Naive B cell (primary cell): ENCODE results near the gene VPS37B. TPM values are rescaled to one million over a fixed set of nuclear protein-coding genes. Genes with fewer than 3 reads are reported as not detected.

ENCODE experiments used
- ATAC-seq, 2 donors: fragments of 150-1000 bp; cut with Tn5 transposase; 2 replicates each; pipeline ENCODE4 v1.10.0; 2021; ENCODE audit warnings: low read depth in 2 of 2, mild to moderate bottlenecking in 2 of 2, moderate library complexity in 2 of 2
- DNase-seq: peaks from one replicate; pipeline ENCODE4 v3.0.0; 2022
- H3K27ac Mint-ChIP-seq, 6 donors: one replicate each; pipeline ENCODE4 v1.8.0; 2020 to 2022; ENCODE audit warnings: mild to moderate bottlenecking in 6 of 6, mixed read lengths in 6 of 6, moderate library complexity in 5 of 6, inconsistent platforms in 2 of 6
- H3K27me3 Mint-ChIP-seq, 3 donors: one replicate each; pipeline ENCODE4 v1.8.0; 2021 to 2022; ENCODE audit warnings: mixed read lengths in 3 of 3, mild to moderate bottlenecking in 1 of 3
- H3K36me3 Mint-ChIP-seq, 2 donors: one replicate each; pipeline ENCODE4 v1.8.0; 2020 to 2022; ENCODE audit warnings: mixed read lengths in 2 of 2, inconsistent platforms in 1 of 2, mild to moderate bottlenecking in 1 of 2
- H3K4me1 Mint-ChIP-seq, 3 donors: one replicate each; pipeline ENCODE4 v1.8.0; 2020 to 2022; ENCODE audit warnings: mixed read lengths in 3 of 3, inconsistent platforms in 1 of 3, mild to moderate bottlenecking in 1 of 3, moderate library complexity in 1 of 3
- H3K4me3 Mint-ChIP-seq, 8 donors: one replicate each; pipeline ENCODE4 v1.8.0; 2020 to 2022; ENCODE audit warnings: mild to moderate bottlenecking in 8 of 8, mixed read lengths in 8 of 8, moderate library complexity in 8 of 8, inconsistent platforms in 2 of 8
- H3K9me3 Mint-ChIP-seq, 7 donors: one replicate each; pipeline ENCODE4 v1.8.0; 2020 to 2022; ENCODE audit warnings: mixed read lengths in 7 of 7, mild to moderate bottlenecking in 5 of 7, inconsistent platforms in 2 of 7, moderate library complexity in 1 of 7
- polyA plus RNA-seq, 6 donors: library from polyadenylated mRNA; unstranded; fragments of 300-500 nt; fragmentation: Illumina TruSeq; gene quantifications; one replicate each; pipeline ENCODE4 v1.2.3, GENCODE V29; 2021; ENCODE audit warnings: low read depth in 6 of 6

The VPS37B gene
- polyA plus RNA-seq, 6 donors from 2014 or later = 43.4 to 60.9 (median 52.2) TPM

DNA sequence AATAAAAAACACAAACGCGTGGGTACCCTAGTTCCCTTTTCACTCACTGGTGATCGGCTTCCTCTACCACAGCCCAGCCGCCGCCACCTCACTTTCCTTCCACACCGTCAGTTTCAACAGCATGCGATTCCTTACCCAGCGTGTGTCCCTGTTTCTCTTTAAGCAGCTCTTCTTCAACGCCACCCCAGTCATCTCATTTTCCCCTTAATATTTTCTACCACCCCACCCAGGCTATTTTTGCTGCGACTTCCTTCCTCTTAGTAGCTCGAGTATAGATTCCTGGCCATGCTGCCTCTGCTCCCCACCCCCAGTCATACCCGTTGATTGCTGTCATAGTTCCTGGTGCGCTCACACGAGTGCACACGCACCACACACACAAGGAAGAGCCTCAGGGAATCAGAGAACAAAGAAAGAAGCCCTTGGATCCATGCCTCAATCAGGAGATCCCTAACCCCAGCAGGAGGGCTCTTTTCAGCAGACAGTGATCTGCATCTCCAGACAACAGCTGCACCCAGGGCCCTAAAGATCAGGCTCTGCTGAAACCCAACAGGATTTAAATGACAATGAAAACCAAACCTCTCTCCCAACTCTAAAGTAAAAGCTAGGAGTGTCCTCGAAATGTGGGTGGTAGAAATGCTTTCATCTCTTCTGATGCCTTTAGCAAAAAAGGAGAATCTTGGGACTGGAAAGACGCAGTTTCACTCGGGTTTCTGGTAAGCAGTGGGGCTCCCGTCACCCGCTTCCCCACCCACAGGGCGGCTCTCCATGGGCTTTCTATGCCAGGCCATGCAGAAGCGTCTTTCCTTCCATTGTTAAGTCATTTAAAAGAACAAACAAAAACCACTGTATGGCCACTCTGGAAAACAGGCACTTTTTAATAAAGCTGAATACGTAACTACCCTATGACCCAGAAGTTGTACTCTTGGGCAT lies 23.8 kb downstream of the VPS37B start:
- peak; percentile 74 for DNase-seq
- Mint-ChIP-seq H3K27ac (peak overlapping the region; percentile 72 to 98 (median 92)), H3K36me3 (peaks cover 0 to 9% of the 10 kb centered on the region in 2 donors), H3K4me3 (peak overlapping the region; percentile 82 to 97 (median 90)), H3K9me3 (no peaks in the 10 kb centered on the region), H3K27me3 (no peaks in the 10 kb centered on the region), H3K4me1 (peaks cover 64 to 86% (median 84%) of the 10 kb centered on the region in 3 donors)
- ATAC-seq = peak; percentile 74 to 81

DNA sequence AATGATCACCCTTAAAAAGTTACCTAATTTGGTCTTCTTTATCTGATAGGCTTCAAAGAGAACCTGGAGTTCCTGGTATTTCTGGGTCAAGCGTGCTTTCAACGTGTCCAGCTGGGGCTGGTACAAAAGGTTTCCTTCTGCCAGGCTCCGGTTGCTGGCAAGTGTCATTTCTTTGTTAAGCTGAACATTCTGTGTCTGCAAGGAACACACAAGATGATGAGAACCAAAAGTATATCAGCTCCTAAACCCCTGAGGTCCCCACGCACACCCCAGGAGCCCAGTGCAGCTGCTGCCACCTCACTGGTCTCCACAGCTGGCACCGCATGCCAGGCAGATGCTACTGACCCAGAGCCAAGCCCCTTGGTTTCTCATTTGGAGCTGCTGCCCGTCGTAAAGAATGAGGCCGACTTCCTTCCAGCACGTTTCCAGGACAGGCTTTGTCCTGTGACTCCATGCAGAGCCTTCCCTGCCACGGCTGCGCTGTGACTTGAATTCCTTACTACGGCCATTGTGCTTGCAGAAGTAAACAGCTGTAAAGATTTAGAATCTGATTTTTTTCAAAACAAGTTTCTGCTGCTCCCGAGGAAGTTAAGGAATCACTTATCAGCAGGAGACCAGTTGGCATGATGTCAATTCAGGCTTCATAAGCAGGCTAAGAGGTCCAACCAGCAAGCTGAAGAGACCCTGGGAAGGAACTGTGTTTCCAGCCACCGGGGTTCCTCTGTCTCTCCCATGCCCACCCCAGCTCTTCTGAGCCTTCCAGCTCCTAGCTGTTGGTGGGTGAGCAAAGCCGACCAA lies 24.9 kb downstream of the VPS37B start:
- peak overlapping the region in 5 of 6 donors; percentile 72 to 94 (median 92) for H3K27ac Mint-ChIP-seq
- H3K9me3 Mint-ChIP-seq = no peaks in the 10 kb centered on the region
- H3K36me3 Mint-ChIP-seq = peaks cover 0 to 9% of the 10 kb centered on the region in 2 donors
- peak overlapping the region; percentile 82 to 97 (median 90) for H3K4me3 Mint-ChIP-seq
- no peaks in the 10 kb centered on the region for H3K27me3 Mint-ChIP-seq
- DNase-seq = no peak
- ATAC-seq = no peak
- H3K4me1 Mint-ChIP-seq = peaks cover 59 to 83% (median 80%) of the 10 kb centered on the region in 3 donors

DNA sequence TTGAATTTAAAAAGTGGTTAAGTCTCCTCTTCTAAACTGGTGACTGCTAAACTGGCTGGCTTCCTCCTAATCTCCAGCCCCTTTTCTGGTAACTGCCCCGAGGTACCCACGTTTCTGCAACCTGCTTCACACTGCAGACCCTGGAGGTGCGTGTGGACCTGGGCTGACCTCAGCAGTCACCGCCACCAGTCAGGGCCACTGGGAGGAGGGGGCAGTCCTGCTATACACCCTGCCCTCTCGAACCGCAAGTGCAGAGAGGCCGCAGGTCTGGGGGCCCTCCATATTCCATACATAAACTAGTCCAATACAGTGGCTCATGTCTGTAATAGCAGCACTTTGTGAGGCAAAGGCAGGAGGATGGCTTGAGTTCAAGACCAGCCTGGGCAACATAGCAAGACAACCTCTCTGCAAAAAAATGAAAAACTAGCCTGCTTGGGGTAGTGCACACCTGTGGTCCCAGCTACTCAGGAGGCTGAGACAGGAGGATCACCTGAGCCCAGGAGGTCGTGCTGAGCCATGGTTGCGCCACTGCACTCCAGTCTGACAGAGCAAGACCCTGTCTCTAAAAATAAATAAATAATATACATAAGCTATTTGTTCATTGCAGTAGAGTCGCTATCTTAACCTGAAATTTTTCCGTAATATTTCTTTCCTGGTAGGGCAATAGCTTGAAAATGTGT lies 25.6 kb downstream of the VPS37B start:
- ATAC-seq (no peak), DNase-seq (no peak)
- peaks cover 0 to 9% of the 10 kb centered on the region in 2 donors for H3K36me3 Mint-ChIP-seq
- peaks cover 52 to 83% (median 78%) of the 10 kb centered on the region in 3 donors for H3K4me1 Mint-ChIP-seq
- H3K9me3 Mint-ChIP-seq = no peaks in the 10 kb centered on the region
- peak overlapping the region; percentile 9 to 94 (median 87) for H3K27ac Mint-ChIP-seq
- H3K4me3 Mint-ChIP-seq = peak overlapping the region; percentile 82 to 97 (median 90)
- no peaks in the 10 kb centered on the region for H3K27me3 Mint-ChIP-seq

DNA sequence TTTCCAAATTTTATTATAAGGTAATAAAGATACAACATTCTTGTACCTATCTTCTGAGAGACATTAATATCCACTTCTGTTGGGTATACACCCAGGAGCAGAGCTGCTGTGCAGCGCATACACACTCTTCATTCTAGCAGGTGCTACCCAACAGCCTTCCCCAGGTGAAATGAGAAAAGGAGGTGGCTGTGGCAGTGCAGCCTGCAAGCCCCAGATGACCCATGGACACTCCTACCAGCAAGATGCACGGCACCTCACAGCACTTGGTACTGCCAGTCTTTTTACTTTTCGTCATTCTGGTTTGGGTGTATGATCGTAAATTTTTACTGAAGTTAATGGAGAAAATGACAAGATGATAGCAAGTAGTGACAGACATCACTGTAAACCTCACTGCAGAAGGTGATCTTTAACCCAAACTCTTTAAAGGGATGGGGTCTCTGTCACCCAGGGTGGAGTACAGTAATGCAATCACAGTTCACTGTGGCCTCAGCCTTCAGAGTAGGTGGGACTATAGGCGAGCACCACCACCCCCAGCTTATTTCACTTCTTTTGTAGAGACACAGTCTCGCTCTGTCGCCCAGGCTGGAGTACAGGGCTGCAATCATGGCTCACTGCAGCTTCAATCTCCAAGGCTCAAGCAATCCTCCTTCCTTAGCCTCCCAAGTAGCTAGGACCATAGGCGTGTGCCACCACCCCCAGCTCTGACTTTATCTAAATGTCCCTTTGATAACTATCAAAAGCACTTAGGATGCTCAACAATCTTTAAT lies 26.5 kb downstream of the VPS37B start:
- H3K36me3 Mint-ChIP-seq = peaks cover 0 to 9% of the 10 kb centered on the region in 2 donors
- H3K27ac Mint-ChIP-seq = peak overlapping the region in 5 of 6 donors; percentile 63 to 85 (median 75)
- no peaks in the 10 kb centered on the region for H3K9me3 Mint-ChIP-seq
- DNase-seq (no peak), ATAC-seq (no peak)
- no peaks in the 10 kb centered on the region for H3K27me3 Mint-ChIP-seq
- peaks cover 52 to 88% (median 82%) of the 10 kb centered on the region in 3 donors for H3K4me1 Mint-ChIP-seq
- H3K4me3 Mint-ChIP-seq = peak overlapping the region; percentile 42 to 95 (median 86)

DNA sequence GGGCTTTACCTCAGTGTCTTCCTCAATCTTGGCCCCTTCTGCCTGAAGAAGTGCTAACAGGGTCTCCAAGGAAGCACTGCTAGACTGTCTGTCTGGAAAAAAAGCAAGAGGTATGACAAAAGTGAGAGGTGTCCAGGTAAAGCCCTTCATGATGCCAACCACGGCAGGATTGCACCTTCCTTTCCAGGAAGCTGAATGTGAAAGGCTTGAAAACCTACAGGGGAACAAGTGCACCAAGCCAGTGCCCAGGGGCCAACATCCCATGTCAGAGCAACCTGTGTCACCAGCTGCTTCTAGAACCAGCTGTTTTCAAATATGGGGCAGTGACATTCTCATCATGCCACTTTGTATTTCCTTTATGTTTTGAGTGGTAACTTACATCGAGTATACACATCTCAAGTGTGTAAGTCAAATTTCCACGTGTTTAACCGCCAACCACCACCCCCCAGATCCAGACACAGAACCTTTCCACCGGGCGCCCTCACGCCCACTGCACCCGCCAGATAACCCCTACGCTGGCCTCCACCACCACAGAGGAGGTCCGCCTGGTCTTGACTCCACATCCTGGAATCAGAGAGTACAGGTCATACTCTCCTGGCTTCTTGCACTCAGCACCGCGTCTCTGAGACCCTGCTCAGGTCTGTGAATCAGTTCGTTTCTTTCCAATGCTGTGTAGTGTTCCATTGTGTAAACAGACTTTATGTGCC lies 27.3 kb downstream of the VPS37B start:
- Mint-ChIP-seq H3K4me1 (peaks cover 45 to 83% (median 78%) of the 10 kb centered on the region in 3 donors), H3K27ac (peak overlapping the region; percentile 38 to 89 (median 73)), H3K4me3 (peak overlapping the region; percentile 29 to 95 (median 83)), H3K36me3 (peaks cover 0 to 9% of the 10 kb centered on the region in 2 donors), H3K27me3 (no peaks in the 10 kb centered on the region), H3K9me3 (no peaks in the 10 kb centered on the region)
- ATAC-seq = no peak
- DNase-seq = no peak

DNA sequence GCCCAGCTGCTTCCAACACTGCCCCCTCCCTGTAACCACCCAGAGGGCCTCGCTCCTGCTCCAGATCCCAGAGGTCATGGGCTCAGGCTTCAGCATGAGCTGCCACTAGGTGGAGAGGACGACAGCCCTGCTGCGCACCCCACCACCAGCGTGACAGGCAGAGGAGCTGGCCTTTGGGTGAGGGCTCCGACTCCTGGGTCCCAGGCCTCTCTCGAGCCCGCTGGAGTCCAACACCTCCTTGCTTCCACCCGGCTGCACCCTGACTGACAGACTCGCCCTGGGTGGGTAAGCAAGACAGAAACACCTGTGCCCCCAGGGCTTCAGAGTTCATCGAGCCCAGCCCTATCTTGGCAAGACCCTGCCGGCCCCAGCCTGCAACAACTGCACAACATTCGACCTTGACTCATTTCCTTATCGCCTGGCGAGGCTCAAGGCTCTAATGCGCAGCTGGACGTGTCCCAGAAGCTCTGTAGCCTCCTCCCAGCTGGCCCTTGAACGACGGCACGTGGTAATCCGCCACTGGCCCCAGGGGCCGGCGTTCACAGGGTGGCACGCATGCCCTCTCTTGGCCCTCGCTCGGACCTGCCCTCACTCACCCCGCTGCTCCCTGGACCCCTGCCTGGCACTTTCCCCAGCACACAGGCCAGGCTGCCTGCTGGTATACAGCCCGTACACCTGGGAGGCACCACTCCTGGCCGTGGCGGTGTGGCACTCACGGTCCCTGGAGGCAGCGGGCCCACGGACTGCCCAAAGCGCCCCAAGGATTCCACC lies 28.0 kb downstream of the VPS37B start:
- H3K4me3 Mint-ChIP-seq = peak overlapping the region in 4 of 8 donors; percentile 15 to 82 (median 56)
- H3K4me1 Mint-ChIP-seq = peaks cover 45 to 83% (median 78%) of the 10 kb centered on the region in 3 donors
- peak overlapping the region in 4 of 6 donors; percentile 37 to 78 (median 64) for H3K27ac Mint-ChIP-seq
- no peak for DNase-seq
- peaks cover 0 to 9% of the 10 kb centered on the region in 2 donors for H3K36me3 Mint-ChIP-seq
- ATAC-seq = no peak
- no peaks in the 10 kb centered on the region for H3K27me3 Mint-ChIP-seq
- H3K9me3 Mint-ChIP-seq = no peaks in the 10 kb centered on the region

DNA sequence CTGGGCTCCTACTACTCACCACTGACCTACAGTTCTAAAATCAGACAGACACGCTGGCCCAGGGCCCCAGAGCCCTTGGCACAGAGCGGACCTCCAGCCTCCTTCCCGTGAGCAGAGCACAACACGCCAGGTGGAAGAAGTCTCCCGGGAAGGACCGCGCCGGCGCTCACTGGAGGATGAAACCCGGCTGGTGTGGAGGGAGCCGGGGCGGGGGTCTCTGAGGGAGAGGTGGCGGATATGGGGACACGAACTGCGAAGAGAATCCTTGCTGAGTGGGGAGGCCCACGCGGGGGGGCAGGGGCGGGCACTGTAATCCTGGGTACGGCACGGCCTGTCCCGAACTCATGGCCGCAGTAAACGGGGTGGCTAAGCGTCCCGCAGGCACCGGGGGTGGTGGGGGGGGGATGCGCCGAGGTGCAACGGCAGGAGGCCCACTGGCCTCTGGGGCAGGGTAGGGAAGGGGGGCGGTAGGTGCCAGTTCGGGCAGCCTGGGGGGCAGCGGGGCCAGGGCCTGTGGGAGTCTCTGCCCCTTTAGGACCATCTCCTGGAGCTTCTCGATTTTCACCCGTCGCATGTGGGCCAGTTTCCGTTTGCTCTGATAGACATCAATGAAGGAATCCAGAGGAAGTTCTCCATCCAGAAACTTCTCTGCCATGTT lies 28.8 kb downstream of the VPS37B start:
- Mint-ChIP-seq H3K27me3 (no peaks in the 10 kb centered on the region), H3K4me3 (peak overlapping the region in 4 of 8 donors; percentile 15 to 76 (median 64)), H3K36me3 (peaks cover 0 to 9% of the 10 kb centered on the region in 2 donors), H3K9me3 (no peaks in the 10 kb centered on the region), H3K4me1 (peaks cover 43 to 83% (median 78%) of the 10 kb centered on the region in 3 donors), H3K27ac (peak overlapping the region in 5 of 6 donors; percentile 76 to 95 (median 91))
- no peak for DNase-seq
- ATAC-seq = no peak

DNA sequence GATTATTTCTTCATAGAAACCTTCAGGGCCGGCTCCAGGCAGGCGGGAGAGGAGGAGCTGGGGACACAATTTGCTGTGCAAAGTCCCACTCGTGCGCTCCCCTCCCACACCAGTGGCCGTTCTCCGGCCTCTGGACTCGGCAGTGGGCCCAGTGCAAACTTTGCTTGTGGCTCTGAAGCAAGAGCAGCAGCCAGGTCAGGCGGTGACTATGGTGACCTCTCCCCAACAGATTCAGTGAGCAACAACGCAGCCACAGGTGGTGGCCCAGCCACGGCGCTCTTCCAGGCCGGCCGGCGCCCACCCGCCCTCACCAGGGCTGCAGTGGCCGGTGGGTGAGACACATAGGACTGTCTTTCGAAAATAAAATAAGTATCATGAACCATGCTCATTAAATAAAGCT lies 29.5 kb downstream of the VPS37B start:
- peak overlapping the region in 4 of 6 donors; percentile 50 to 95 (median 84) for H3K27ac Mint-ChIP-seq
- no peak for ATAC-seq
- H3K27me3 Mint-ChIP-seq = no peaks in the 10 kb centered on the region
- H3K36me3 Mint-ChIP-seq = peaks cover 0 to 9% of the 10 kb centered on the region in 2 donors
- no peak for DNase-seq
- no peaks in the 10 kb centered on the region for H3K9me3 Mint-ChIP-seq
- H3K4me3 Mint-ChIP-seq = peak overlapping the region in 3 of 8 donors; percentile 12 to 72 (median 25)
- peaks cover 38 to 82% (median 75%) of the 10 kb centered on the region in 3 donors for H3K4me1 Mint-ChIP-seq

DNA sequence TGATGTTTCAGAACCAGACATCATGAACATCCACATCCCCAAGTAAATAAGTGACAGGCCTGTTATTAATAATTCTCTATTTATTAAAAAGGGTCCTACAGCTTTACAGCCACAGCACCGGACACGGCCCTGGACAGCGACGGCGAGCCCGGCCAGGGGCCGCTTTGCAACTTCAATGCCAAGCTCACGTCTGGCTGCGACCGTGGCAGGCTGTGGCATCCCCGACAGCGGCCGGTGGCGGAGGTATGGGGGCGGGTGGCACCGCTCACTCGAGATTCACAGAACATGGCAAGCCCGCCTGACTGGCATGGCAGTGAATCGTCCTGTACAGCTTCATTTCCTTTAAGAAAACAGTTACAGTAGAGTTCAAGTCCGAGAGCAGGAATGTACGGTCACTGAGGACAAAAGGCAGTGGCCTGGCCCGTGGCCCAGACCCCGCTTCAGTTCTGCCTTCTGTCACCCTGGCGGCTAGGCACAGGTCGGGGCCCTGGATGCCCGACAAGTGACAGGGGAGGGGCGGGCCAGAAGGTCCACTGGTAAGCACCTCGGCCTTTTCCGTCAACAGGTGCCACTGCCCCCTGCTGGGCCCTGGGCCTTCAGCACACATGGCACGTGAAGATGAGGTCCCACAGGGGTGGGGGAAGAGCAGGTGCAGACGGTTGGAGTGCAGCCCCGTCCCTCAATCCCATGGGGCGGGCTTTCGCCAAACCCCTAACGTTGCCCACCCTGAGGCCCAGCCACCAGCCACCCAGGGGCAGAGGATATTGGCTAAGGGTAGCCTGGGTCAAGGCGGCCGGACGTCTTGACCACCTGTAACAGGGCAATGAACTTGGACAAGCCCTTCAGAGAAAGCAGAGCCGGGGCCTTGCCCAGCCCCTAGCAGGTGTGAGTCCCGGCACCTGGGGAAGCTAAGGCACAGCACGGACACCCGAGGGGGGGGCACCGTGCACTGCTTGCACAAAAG lies 30.4 kb downstream of the VPS37B start:
- Mint-ChIP-seq H3K9me3 (no peaks in the 10 kb centered on the region), H3K4me3 (peak overlapping the region in 4 of 8 donors; percentile 9 to 57 (median 32)), H3K27me3 (no peaks in the 10 kb centered on the region), H3K36me3 (peaks cover 0 to 9% of the 10 kb centered on the region in 2 donors), H3K27ac (peak overlapping the region; percentile 61 to 80 (median 70)), H3K4me1 (peaks cover 35 to 84% (median 71%) of the 10 kb centered on the region in 3 donors)
- peak; percentile 44 to 50 for ATAC-seq
- DNase-seq = peak; percentile 46

DNA sequence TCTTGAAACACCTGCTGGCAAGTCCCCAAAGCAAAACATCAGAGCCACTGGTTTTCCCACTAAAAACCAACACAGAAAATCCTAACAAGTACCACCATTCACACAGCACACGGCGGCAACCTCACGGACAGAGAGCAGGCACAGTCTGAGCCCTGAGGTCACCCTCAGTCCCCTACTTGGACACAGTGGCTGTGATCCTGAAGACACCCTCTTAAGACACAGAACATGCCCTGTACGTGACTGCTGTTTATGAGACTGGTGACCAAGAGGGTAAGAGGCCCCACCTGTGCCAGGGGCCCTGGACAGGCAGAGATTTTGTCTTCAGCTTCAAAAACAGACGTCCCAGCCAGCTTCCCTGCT lies 31.1 kb downstream of the VPS37B start:
- peaks cover 0 to 9% of the 10 kb centered on the region in 2 donors for H3K36me3 Mint-ChIP-seq
- DNase-seq = no peak
- peak overlapping the region in 4 of 6 donors; percentile 2 to 83 (median 70) for H3K27ac Mint-ChIP-seq
- no peaks in the 10 kb centered on the region for H3K9me3 Mint-ChIP-seq
- peak overlapping the region in 2 of 8 donors; percentile 48 to 63 for H3K4me3 Mint-ChIP-seq
- no peak for ATAC-seq
- H3K27me3 Mint-ChIP-seq = no peaks in the 10 kb centered on the region
- H3K4me1 Mint-ChIP-seq = peaks cover 36 to 85% (median 71%) of the 10 kb centered on the region in 3 donors
